Endothelial cell of umbilical vein (primary cell): ENCODE data around the gene MORC1. TPM values are rescaled to one million over a fixed set of nuclear protein-coding genes. Genes with fewer than 3 reads are reported as not detected.

Experiments used
- BruUV-seq: library from RNA; stranded (reverse); fragments of 400-500 nt; replicated peaks from 2 replicates; lab custom pipeline; 2021; lab: Mats Ljungman, UMichigan
- CTCF ChIA-PET: fragments of 300-600, 350-600 bp; sonication (Branson Sonifier 250); formaldehyde crosslinking; loops from one replicate; lab custom pipeline; 2021; ENCODE audit warnings: antibody characterized with exemption, inconsistent platforms; lab: Charles Lee
- POLR2A ChIA-PET: fragments of 300-600, 350-600 bp; sonication (Branson Sonifier 250); formaldehyde crosslinking; loops from one replicate; lab custom pipeline; 2021; ENCODE audit warnings: antibody characterized with exemption, inconsistent platforms; lab: Charles Lee
- DNase-seq: peaks from one replicate; pipeline ENCODE4 v3.0.0-alpha.2; 2011; ENCODE audit warnings: low read depth, low spot score
- FAIRE-seq: peaks from 2 replicates; lab custom pipeline; 2011; peaks lifted over from hg19 to GRCh38; lab: Jason Lieb, UNC
- H2AFZ ChIP-seq: 2 replicates; pipeline ENCODE4 v1.6.0; 2012; ENCODE audit warnings: low read depth, low read length, control low read depth, inconsistent platforms
- H3K27ac ChIP-seq: 2 replicates; pipeline ENCODE4 v1.5.1; 2011; ENCODE audit warnings: low read depth, mild to moderate bottlenecking, control low read depth, low read length, moderate library complexity; ENCODE audit not compliant: insufficient read depth
- H3K27me3 ChIP-seq, 2 experiments: 2 replicates each; pipeline versions ENCODE4 v1.6.0 to v1.6.1; 2011; ENCODE audit warnings: low read length in 2 of 2, mixed read lengths in 1 of 2; ENCODE audit not compliant: control insufficient read depth in 2 of 2, insufficient read depth in 2 of 2
- H3K36me3 ChIP-seq, 2 experiments: 2 replicates in 1 of 2; 3 replicates in 1 of 2; pipeline ENCODE4 v1.5.1; 2011; ENCODE audit warnings: low read length in 2 of 2, mild to moderate bottlenecking in 1 of 2, moderate library complexity in 1 of 2; ENCODE audit not compliant: control insufficient read depth in 2 of 2, insufficient read depth in 2 of 2; ENCODE audit errors: extremely low read depth in 1 of 2
- H3K4me1 ChIP-seq: 3 replicates; pipeline ENCODE4 v1.5.1; 2011; ENCODE audit warnings: mild to moderate bottlenecking, low read length; ENCODE audit not compliant: control insufficient read depth, insufficient read depth; ENCODE audit errors: extremely low read depth
- H3K4me2 ChIP-seq: 2 replicates; pipeline ENCODE4 v1.6.1; 2011; ENCODE audit warnings: low read length, control low read depth, mixed read lengths; ENCODE audit not compliant: insufficient read depth
- H3K4me3 ChIP-seq, 3 experiments: fragments of 200-600 bp in 1 of 3; sonication (generic), shearing (Covaris generic) in 1 of 3; replicated peaks in 1 of 3; 2 replicates each; pipeline ENCODE4 v1.5.1; 2011 to 2016; ENCODE audit warnings: control low read depth in 3 of 3, low read length in 3 of 3, mild to moderate bottlenecking in 2 of 3, inconsistent platforms in 1 of 3, low read depth in 1 of 3, moderate library complexity in 1 of 3; ENCODE audit not compliant: insufficient read depth in 1 of 3
- H3K79me2 ChIP-seq: 2 replicates; pipeline ENCODE4 v1.6.0; 2012; ENCODE audit warnings: low read length, inconsistent platforms; ENCODE audit not compliant: control insufficient read depth, insufficient read depth
- H3K9ac ChIP-seq: replicated peaks from 2 replicates; pipeline ENCODE3; 2011; ENCODE audit warnings: low read length, control low read depth; ENCODE audit not compliant: insufficient read depth; ENCODE audit errors: extremely low read depth
- H3K9me1 ChIP-seq: replicated peaks from 3 replicates; pipeline ENCODE4 v1.6.0; 2011; ENCODE audit warnings: mild to moderate bottlenecking, low read length; ENCODE audit not compliant: control insufficient read depth, insufficient read depth; ENCODE audit errors: extremely low read depth
- H3K9me3 ChIP-seq: replicated peaks from 2 replicates; pipeline ENCODE4 v1.5.1; 2012; ENCODE audit warnings: low read length, inconsistent platforms; ENCODE audit not compliant: control insufficient read depth, insufficient read depth
- H4K20me1 ChIP-seq: replicated peaks from 2 replicates; pipeline ENCODE3; 2011; ENCODE audit warnings: mild to moderate bottlenecking, low read length; ENCODE audit not compliant: control insufficient read depth, insufficient read depth; ENCODE audit errors: extremely low read depth
- CTCF ChIP-seq, 2 donors: IDR thresholded peaks; 1 replicate in 1 of 2; 2 replicates in 1 of 2; pipeline ENCODE4 v1.5.1; 2011; ENCODE audit warnings: low read length in 2 of 2, mild to moderate bottlenecking in 2 of 2, moderate library complexity in 2 of 2, control low read depth in 1 of 2, inconsistent platforms in 1 of 2, low read depth in 1 of 2; ENCODE audit not compliant: insufficient read depth in 1 of 2; ENCODE audit errors: extremely low read depth in 1 of 2
- EZH2 ChIP-seq: IDR thresholded peaks from 2 replicates; pipeline ENCODE4 v1.6.1; 2012; ENCODE audit warnings: borderline replicate concordance, low read depth, mild to moderate bottlenecking, moderate library complexity, low read length, inconsistent platforms; ENCODE audit not compliant: severe bottlenecking
- FOS ChIP-seq: IDR thresholded peaks from 2 replicates; pipeline ENCODE4 v1.6.1; 2011; ENCODE audit warnings: mild to moderate bottlenecking, low read length, moderate library complexity, borderline replicate concordance; ENCODE audit not compliant: insufficient read depth
- GATA2 ChIP-seq: IDR thresholded peaks from 2 replicates; pipeline ENCODE4 v1.7.0; 2011; ENCODE audit warnings: low read depth, mild to moderate bottlenecking, moderate library complexity, mixed read lengths, low read length; ENCODE audit not compliant: insufficient read length, insufficient read depth
- JUN ChIP-seq: IDR thresholded peaks from 2 replicates; pipeline ENCODE4 v1.6.1; 2011; ENCODE audit warnings: borderline replicate concordance, low read depth; ENCODE audit not compliant: insufficient read length, insufficient read depth
- MYC ChIP-seq: IDR thresholded peaks from one replicate; pipeline ENCODE4 v1.6.1; 2011; ENCODE audit warnings: mild to moderate bottlenecking, low read depth, low read length
- POLR2A ChIP-seq: IDR thresholded peaks from 2 replicates; pipeline ENCODE4 v1.6.1; 2012; ENCODE audit warnings: low read depth, mild to moderate bottlenecking, control low read depth, low read length
- POLR2AphosphoS5 ChIP-seq: IDR thresholded peaks from 2 replicates; pipeline ENCODE4 v1.6.1; 2012; ENCODE audit warnings: low read depth, mild to moderate bottlenecking, control low read depth, low read length, moderate library complexity; ENCODE audit not compliant: insufficient read depth
- dilution Hi-C: fragments of 300-500 bp; cut with MboI; formaldehyde crosslinking; loops from one replicate; pipeline ENCODE4 v1.15.0; 2019; ENCODE audit warnings: low sequenced_read_pairs; ENCODE audit not compliant: extremely low pct_ligation_motif_present
- intact Hi-C: fragments of 100-400 bp; cut with micrococcal nuclease; formaldehyde crosslinking; loops from one replicate; pipeline ENCODE4 v1.10.0; 2022
- polyA plus RNA-seq, 4 experiments: library from polyadenylated mRNA; depleted of rRNA in 3 of 4; stranded (reverse) in 3 of 4; unstranded in 1 of 4; fragments of >200 nt; gene quantifications; 2 replicates each; pipeline versions ENCODE4 v1.2.1 to v1.2.3, GENCODE V29; 2011 to 2012; ENCODE audit warnings: missing spikeins in 1 of 4
- total RNA-seq: library from RNA; stranded (reverse); gene quantifications from 2 replicates; pipeline ENCODE4 v1.2.3, GENCODE V29; 2021
- TF ChIP-seq, protein P1 (sequence below): IDR thresholded peaks from 2 replicates; pipeline ENCODE4 v1.6.1; 2011; ENCODE audit not compliant: insufficient read depth, insufficient read length

MORC1 gene
- total and polyA plus RNA-seq, 2 donors (not counting 3 experiments of a cell fraction or from before 2014, with no cell fraction given), result not detected

DNA sequence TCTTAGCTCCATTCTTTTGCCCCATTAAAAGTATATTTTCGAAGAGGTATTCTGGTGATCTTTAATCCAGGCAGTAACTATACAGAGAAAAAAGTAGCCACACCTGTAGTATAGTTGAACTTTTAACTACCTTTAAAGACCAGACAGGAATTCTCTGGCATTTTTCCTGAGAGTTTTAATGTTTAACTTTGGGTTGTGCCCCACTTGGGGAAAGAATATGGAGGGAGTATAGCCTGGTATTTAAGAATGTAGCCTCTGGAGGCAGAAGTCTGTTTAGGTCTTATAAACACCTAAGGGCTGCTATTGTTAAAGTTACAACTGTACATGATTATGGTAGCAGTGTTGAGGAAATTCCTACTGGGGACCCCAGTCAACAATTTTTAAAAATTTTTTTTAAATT lies 37.9 kb upstream of the MORC1 start:
- Histone ChIP-seq H3K4me2 (no peak overlapping the region), H3K9me3 (no peaks in the 10 kb centered on the region), H3K4me3 (no peak overlapping the region), H3K9ac (no peak overlapping the region), H3K79me2 (no peaks in the 10 kb centered on the region), H3K27me3 (no peaks in the 10 kb centered on the region), H3K4me1 (no peaks in the 10 kb centered on the region), H3K27ac (no peak overlapping the region), H3K9me1 (no peaks in the 10 kb centered on the region), H4K20me1 (no peaks in the 10 kb centered on the region), H2AFZ (no peak overlapping the region), H3K36me3 (no peaks in the 10 kb centered on the region)
- DNase-seq (no peak), FAIRE-seq (no peak)
- intact Hi-C loops (no loop called here), dilution Hi-C loops (no loop called here)
- ChIA-PET CTCF (no interaction called here), POLR2A (no interaction called here)
- TF ChIP-seq EZH2 (no peak), CTCF (IDR thresholded peaks at IDR 0.05; ENCODE audit: extremely low read depth in 1 of 2, insufficient read depth in 1 of 2, low read depth in 1 of 2, low read length in 2 of 2) (no peak), MYC (no peak), FOS (no peak)
- BruUV-seq, result no TSS peak

GRCh38 chr3:109154979-109155378 lies 37.0 kb upstream of the MORC1 start:
- dilution Hi-C loops, result no loop called here
- FAIRE-seq (no peak), DNase-seq (no peak)
- H3K9me1 ChIP-seq, result no peaks in the 10 kb centered on the region
- ChIA-PET CTCF (no interaction called here), POLR2A (no interaction called here)
- no peak overlapping the region for H3K27ac ChIP-seq
- H3K9me3 ChIP-seq, result no peaks in the 10 kb centered on the region
- no peak overlapping the region for H2AFZ ChIP-seq
- no TSS peak for BruUV-seq
- H3K79me2 ChIP-seq, result no peaks in the 10 kb centered on the region
- no peaks in the 10 kb centered on the region for H3K36me3 ChIP-seq
- no peaks in the 10 kb centered on the region for H3K4me1 ChIP-seq
- no peak overlapping the region for H3K4me2 ChIP-seq
- H3K4me3 ChIP-seq, result no peak overlapping the region
- H3K9ac ChIP-seq, result no peak overlapping the region
- no peaks in the 10 kb centered on the region for H4K20me1 ChIP-seq
- H3K27me3 ChIP-seq, result no peaks in the 10 kb centered on the region
- no peak for TF ChIP-seq JUN
- no peak for TF ChIP-seq CTCF (IDR thresholded peaks at IDR 0.05; ENCODE audit: extremely low read depth in 1 of 2, insufficient read depth in 1 of 2, low read depth in 1 of 2, low read length in 2 of 2)
- no peak for TF ChIP-seq FOS
- TF ChIP-seq, protein P1, sequence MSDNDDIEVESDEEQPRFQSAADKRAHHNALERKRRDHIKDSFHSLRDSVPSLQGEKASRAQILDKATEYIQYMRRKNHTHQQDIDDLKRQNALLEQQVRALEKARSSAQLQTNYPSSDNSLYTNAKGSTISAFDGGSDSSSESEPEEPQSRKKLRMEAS, result no peak
- TF ChIP-seq POLR2A, result no peak
- TF ChIP-seq POLR2AphosphoS5, result no peak
- no peak for TF ChIP-seq EZH2
- no peak for TF ChIP-seq MYC
- TF ChIP-seq GATA2, result no peak
- intact Hi-C loops, result no loop called here
